Heart left ventricle (tissue), 13 donors: ENCODE results near the gene FFAR4.

Source experiments
- CTCF ChIP-seq, 12 donors: fragments of 200-600 bp; sonication (generic) in 4 of 12; IDR thresholded peaks; one replicate each; pipeline versions ENCODE4 v1.5.0 to v1.8.0; 2018 to 2022; ENCODE audit warnings: antibody characterized with exemption in 12 of 12, mild to moderate bottlenecking in 5 of 12
- POLR2A ChIP-seq, 2 donors: fragments of 450-650 bp; IDR thresholded peaks; one replicate each; pipeline ENCODE4 v1.6.1; 2017; ENCODE audit warnings: antibody characterized with exemption in 2 of 2, mild to moderate bottlenecking in 2 of 2, moderate library complexity in 2 of 2
- donor health status: ischemic (EF 13 %, LVEDD 7.1; RV severe dilation, severe dysfunction).
- donor health status: DM: no; HTN: yes; CAD: no.
- donor health status: DM: no; HTN: no; CAD: no.
- donor health status: ischemic (EF 25% LVEDD 6.9; RV normal size, moderate dysfunction).
- donor health status: ischemic (EF 25% LVEDD 5.7; RV mildly dilated, moderate dysfunction).
- donor health status: ischemic (EF 35%, LVEDD 5.7; RV mildly dilated, moderate dysfunction).
- donor health status: nonischemic (EF 11% LVEDD 7.7; RV severe dilation, severe dysfunction).
- donor health status: DM: yes; HTN: yes; CAD: no.
- donor health status: PGD.
- donor health status: ischemic (EF 29% LVEDD 5.4; RV normal size, mild dysfunction).
- donor health status: nonischemic (EF 23%, LVEDD 6.1; RV moderate dilation, normal function).

- TF ChIP-seq CTCF (IDR thresholded peaks at IDR 0.05) (no peak), POLR2A (IDR thresholded peaks at IDR 0.05) (no peak)
Measured at GRCh38 chr10:93559490-93559889, 7.0 kb upstream of the FFAR4 start.
